NCI-H748 (cell line): ENCODE measurements around the gene MATN4.
A peak's percentile ranks its signal among the peaks of the same experiment; 100 is the strongest.

Experiments used
- DNase-seq: peaks from one replicate; lab custom pipeline; 2025; ENCODE audit not compliant: unreplicated experiment; lab: John Stamatoyannopoulos, UW

Gene MATN4

GRCh38 chr20:45341579-45341938 lies 33.5 kb upstream of the MATN4 start:
- DNase-seq: no peak

- no peak for DNase-seq
Observed at GRCh38 chr20:45340951-45341350, 32.9 kb upstream of the MATN4 start.

GRCh38 chr20:45340236-45340847 lies 32.2 kb upstream of the MATN4 start:
- no peak for DNase-seq

DNA sequence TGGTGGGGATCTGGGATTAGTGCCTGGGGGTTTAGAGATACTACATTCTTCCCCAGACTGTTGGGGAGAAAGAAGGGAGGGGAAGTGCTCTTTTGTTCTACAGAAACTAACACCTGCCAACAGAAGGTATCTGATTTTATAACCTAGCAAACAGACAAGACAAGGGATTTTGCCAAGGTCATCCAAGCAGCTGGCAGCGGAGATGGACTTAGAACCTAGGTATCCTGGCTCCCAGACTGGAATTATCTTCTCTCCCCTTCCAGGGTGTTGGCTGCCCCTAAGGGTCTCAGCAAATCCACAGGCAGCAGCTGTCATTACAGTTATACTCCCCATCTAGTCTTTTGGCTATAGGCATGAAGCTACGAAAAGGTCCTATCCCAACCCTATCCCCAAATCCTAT lies 31.7 kb upstream of the MATN4 start:
- peak; percentile 55 for DNase-seq

- no peak for DNase-seq
Observed at GRCh38 chr20:45339084-45339483, 31.0 kb upstream of the MATN4 start.

GRCh38 chr20:45338121-45339030 lies 30.3 kb upstream of the MATN4 start:
- DNase-seq: no peak

DNA sequence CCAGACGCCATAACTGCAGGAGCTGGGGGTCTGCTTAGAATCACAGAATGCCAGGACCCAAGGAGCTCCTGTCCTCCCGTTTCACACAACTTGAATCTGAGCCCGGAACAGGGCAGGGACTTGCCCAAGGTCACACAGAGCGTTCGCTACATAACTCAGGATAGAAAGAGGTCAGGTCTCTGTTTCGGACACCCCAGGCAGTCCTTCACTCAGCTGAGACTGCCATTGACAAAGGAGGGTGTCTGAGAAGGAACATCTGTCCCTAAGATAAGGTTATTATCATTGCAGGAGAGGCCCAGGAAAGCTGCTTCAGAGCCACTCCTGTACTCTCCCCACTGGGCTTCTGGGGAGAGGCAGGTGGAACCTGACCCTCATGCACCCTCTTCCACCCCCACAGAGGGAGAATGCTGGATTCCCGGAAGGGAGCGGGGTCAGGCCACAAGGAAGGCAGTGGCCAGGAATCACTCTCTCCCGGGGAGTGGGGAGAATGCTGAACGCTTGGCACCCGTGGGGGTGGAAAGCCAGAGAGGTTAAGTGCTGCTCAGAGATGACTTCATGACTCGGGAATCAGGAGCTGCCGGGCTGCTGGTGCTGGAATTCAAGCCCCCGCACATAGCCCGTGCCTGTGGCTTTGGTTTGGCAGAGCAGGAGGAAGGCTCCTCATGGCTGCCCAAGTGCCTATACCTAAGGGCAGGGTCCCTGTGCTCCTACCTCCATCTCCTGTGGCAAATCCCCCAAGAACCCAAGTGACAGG lies 29.4 kb upstream of the MATN4 start:
- no peak for DNase-seq

DNA sequence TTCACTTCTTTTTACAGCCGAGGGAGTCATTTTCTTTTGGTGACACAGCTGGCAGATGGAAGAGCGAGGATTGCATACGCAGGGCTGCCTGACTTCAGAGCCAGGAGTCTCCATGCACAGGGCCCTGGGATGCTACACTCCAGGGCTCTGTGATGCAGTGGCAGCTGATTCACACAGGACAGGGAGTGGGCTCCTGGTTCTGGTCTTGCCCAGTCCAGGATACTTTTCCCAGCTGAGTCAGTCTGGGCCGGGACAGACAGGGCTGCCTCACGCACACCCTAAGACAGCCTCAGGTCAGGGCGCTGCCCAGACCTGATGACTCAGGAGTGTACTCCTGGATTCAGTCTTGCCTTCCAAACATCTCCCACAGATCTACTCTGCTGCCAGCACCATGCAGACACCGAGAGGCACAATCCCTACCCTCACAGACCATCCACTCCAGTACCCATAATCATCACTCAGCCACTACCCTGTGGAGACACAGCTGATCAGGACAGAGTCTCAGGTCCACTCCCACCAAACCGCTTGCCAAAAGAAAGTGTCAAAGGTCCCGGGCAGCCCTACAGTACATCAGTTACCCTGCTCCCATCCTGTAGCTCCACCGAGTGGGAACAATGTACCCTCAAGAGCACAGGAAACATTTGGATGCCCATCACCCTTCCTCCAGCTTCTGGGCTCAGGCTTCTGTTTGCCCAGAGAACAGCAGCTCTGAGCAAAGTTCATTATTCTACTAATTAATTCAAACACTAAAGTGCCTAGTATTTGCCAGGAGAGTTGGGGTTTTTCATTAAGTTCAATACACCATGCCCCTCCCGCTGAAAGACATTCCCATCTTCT lies 28.6 kb upstream of the MATN4 start:
- no peak for DNase-seq

DNA sequence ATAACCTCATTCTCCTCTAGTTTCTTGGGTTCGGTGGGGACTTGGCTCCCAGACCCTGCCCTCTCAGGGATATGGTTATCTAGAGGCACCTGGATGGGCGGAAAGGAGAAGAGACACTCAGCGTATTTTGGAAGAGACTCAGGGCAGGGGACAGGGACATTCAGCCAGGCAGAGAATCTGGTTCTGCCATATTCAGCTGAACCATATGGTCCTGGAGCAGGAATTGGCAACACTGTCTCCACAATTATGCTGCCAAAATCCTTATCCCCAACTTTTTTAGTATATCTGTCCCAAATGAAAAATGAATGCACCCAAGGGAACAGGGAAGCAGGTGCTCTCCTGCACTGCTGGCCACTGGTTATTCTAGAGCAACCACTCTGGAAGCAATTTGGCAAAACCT lies 22.4 kb upstream of the MATN4 start:
- no peak for DNase-seq

DNA sequence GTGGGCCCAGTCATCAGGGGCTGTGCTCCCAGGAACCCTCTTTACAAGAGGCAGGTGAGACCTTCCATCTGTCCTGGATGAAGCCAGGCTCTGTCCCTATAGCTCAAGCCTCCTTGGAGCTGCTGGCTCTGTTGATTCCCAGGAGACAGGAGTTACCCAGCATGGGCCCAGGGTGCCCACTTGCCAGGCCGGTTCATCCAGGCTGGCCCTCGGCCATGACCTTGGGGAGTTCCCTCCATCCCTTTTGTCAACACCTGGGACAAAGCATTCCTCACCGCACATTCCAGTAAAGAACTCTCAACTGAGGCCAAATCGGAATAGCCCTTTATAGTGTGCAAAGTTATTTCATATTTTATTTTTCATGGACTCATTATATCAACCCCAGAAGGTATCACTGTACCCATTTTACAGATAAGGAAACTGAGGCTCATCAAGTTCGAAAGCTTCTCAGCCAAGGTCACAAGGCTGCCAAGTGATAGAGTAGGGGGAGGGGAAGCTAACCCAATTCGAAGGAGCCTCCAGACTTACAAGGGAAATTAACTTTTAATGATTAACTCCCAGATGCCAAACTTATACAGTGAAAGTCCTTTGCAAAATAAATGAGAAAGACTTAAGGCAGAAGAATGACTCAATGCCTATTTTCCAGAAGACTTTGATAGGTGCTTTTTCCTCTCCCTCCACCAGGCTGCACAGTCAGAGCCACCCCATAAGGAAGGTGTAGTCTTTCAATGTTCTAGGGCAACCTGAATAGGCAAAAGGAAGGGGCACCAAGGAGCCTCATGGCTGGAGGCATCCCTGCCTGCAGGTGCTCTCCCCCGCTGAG lies 21.6 kb upstream of the MATN4 start:
- DNase-seq: no peak

GRCh38 chr20:45328451-45328850 lies 20.4 kb upstream of the MATN4 start:
- no peak for DNase-seq

- DNase-seq: no peak
Observed at GRCh38 chr20:45325371-45325770, 17.3 kb upstream of the MATN4 start.

DNA sequence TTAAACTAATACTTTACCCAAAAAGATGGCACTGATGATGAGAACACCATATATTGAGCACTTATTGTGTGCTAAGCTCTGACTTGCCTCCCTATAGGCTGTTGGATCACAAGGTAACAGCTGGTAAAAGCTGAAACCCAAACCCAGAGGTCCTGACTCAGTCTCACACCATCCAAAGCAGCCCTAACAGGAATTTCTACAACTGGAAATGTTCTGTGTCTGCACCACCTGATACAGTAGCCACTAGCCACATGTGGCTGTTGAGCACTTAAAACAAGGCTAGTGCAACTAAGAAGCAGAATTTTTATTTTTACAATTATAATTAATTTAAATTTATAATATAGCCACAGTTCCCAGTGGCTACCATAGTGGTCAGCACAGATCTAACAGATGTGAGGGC lies 15.6 kb upstream of the MATN4 start:
- DNase-seq: no peak

DNA sequence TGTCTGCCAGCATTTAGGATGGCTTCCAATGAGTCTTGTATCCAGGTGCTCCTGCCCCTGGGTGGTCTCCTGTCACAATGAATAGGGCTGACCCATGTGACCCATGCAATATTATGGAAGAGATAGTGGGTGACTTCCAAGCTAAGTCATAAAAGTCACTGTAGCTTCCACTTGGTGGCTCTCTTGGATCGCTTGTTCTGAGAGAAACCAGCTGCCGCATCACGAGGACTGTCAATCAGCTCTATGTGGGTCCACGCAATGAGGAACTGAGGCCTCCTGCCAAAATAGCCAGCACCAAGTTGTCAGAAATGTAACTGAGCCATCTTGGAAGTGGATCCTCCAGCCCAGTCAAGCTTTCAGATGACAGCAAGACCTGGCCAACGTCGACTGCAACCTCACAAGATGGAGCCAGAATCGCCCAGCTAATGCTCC lies 14.9 kb upstream of the MATN4 start:
- DNase-seq: peak; percentile 41

GRCh38 chr20:45320948-45321595 lies 13.0 kb upstream of the MATN4 start:
- no peak for DNase-seq

- no peak for DNase-seq
Observed at GRCh38 chr20:45318948-45319347, 10.8 kb upstream of the MATN4 start.

- no peak for DNase-seq
Observed at GRCh38 chr20:45318386-45318939, 10.4 kb upstream of the MATN4 start.

- no peak for DNase-seq
Observed at GRCh38 chr20:45317826-45318225, 9.7 kb upstream of the MATN4 start.
